Measurements from ENCODE around the gene TRA2A.

DNA sequence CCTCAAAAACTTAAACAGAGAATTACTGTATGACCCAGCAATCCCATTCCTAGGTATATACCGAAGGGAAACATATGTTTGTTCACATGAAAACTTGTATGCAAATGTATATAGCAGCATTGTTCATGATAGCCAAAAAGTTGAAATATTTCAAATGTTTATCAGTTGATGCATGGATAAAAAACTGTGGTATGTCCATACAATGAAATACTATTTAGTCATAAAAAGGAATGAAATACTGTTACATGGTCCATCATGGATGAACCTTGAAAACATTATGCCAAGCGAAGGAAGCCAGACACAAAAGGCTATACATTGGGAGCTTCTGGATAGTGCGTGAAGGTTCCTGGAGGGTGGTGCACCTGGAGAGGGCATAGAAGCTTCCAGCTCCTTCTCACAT lies 11.0 kb upstream of the TRA2A start:
- TF ChIP-seq, protein P1, sequence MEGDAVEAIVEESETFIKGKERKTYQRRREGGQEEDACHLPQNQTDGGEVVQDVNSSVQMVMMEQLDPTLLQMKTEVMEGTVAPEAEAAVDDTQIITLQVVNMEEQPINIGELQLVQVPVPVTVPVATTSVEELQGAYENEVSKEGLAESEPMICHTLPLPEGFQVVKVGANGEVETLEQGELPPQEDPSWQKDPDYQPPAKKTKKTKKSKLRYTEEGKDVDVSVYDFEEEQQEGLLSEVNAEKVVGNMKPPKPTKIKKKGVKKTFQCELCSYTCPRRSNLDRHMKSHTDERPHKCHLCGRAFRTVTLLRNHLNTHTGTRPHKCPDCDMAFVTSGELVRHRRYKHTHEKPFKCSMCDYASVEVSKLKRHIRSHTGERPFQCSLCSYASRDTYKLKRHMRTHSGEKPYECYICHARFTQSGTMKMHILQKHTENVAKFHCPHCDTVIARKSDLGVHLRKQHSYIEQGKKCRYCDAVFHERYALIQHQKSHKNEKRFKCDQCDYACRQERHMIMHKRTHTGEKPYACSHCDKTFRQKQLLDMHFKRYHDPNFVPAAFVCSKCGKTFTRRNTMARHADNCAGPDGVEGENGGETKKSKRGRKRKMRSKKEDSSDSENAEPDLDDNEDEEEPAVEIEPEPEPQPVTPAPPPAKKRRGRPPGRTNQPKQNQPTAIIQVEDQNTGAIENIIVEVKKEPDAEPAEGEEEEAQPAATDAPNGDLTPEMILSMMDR (conservative IDR thresholded peaks at IDR 0.05): no peak
- no peak for TF ChIP-seq EZH2 (IDR thresholded peaks at IDR 0.05; ENCODE audit: low read depth)

All from PC-9 (cell line).